ENCODE data around the gene ZNF428. TPM values are rescaled to one million over a fixed set of nuclear protein-coding genes. Genes with fewer than 3 reads are reported as not detected.

ZNF428 gene
- total RNA-seq, 2 experiments from 2014 or later: 28.5 to 98.1 TPM

GRCh38 chr19:43642531-43642930, 23.1 kb upstream of the ZNF428 start:
- ChIA-PET CTCF (ENCODE audit: unreplicated experiment) (no interaction called here), POLR2A (no interaction called here)
- no peak overlapping the region for H2AFZ ChIP-seq (ENCODE audit: low read length)
- no TSS peak for BruUV-seq (replicated peaks)
- no peaks in the 10 kb centered on the region for H3K36me3 ChIP-seq (ENCODE audit: insufficient read depth, low read length)
- no peaks in the 10 kb centered on the region for H3K9me3 ChIP-seq (ENCODE audit: low read length)
- H3K4me1 ChIP-seq (ENCODE audit: insufficient read depth, low read length, poor library complexity, severe bottlenecking): no peaks in the 10 kb centered on the region
- TF ChIP-seq EZH2phosphoT487 (IDR thresholded peaks at IDR 0.05; ENCODE audit: borderline replicate concordance, low read depth, low read length) (no peak), CTCF (conservative IDR thresholded peaks at IDR 0.05; ENCODE audit: low read length) (no peak)
- no peak overlapping the region for H3K4me2 ChIP-seq (ENCODE audit: low read length)
- intact Hi-C loops (cut with micrococcal nuclease; ENCODE audit: unreplicated experiment): no loop called here
- H3K27ac ChIP-seq (ENCODE audit: low read depth, low read length, poor library complexity, severe bottlenecking): no peak overlapping the region
- H3K9me2 ChIP-seq (ENCODE audit: insufficient read depth, low read length): no peaks in the 10 kb centered on the region
- H3K79me2 ChIP-seq (ENCODE audit: insufficient read depth, low read depth, low read length): no peaks in the 10 kb centered on the region
- no peak overlapping the region for H3K4me3 ChIP-seq (ENCODE audit: low read depth, low read length, poor library complexity, severe bottlenecking)
- H4K20me1 ChIP-seq (ENCODE audit: insufficient read depth, low read length): no peaks in the 10 kb centered on the region
- DNase-seq (ENCODE audit: low spot score): no peak

GRCh38 chr19:43641333-43641732, 21.9 kb upstream of the ZNF428 start:
- no TSS peak for BruUV-seq (replicated peaks)
- no peaks in the 10 kb centered on the region for H3K9me2 ChIP-seq (ENCODE audit: insufficient read depth, low read length)
- no peaks in the 10 kb centered on the region for H4K20me1 ChIP-seq (ENCODE audit: insufficient read depth, low read length)
- no peak overlapping the region for H2AFZ ChIP-seq (ENCODE audit: low read length)
- no peaks in the 10 kb centered on the region for H3K36me3 ChIP-seq (ENCODE audit: insufficient read depth, low read length)
- no peak for TF ChIP-seq CTCF (conservative IDR thresholded peaks at IDR 0.05; ENCODE audit: low read length)
- TF ChIP-seq EZH2phosphoT487 (IDR thresholded peaks at IDR 0.05; ENCODE audit: borderline replicate concordance, low read depth, low read length): no peak
- no peak overlapping the region for H3K27ac ChIP-seq (ENCODE audit: low read depth, low read length, poor library complexity, severe bottlenecking)
- CTCF ChIA-PET (ENCODE audit: unreplicated experiment): no interaction called here
- no peaks in the 10 kb centered on the region for H3K79me2 ChIP-seq (ENCODE audit: insufficient read depth, low read depth, low read length)
- H3K4me1 ChIP-seq (ENCODE audit: insufficient read depth, low read length, poor library complexity, severe bottlenecking): no peaks in the 10 kb centered on the region
- POLR2A ChIA-PET: no interaction called here
- intact Hi-C loops (cut with micrococcal nuclease; ENCODE audit: unreplicated experiment): no loop called here
- no peak overlapping the region for H3K4me3 ChIP-seq (ENCODE audit: low read depth, low read length, poor library complexity, severe bottlenecking)
- DNase-seq (ENCODE audit: low spot score): no peak
- H3K9me3 ChIP-seq (ENCODE audit: low read length): no peaks in the 10 kb centered on the region
- H3K4me2 ChIP-seq (ENCODE audit: low read length): no peak overlapping the region

GRCh38 chr19:43640424-43640757, 21.0 kb upstream of the ZNF428 start:
- Histone ChIP-seq H3K4me1 (ENCODE audit: insufficient read depth, low read length, poor library complexity, severe bottlenecking) (peaks cover 2% of the 10 kb centered on the region), H3K27ac (ENCODE audit: low read depth, low read length, poor library complexity, severe bottlenecking) (no peak overlapping the region), H3K36me3 (ENCODE audit: insufficient read depth, low read length) (no peaks in the 10 kb centered on the region), H3K9me2 (ENCODE audit: insufficient read depth, low read length) (no peaks in the 10 kb centered on the region), H3K4me2 (ENCODE audit: low read length) (no peak overlapping the region), H2AFZ (ENCODE audit: low read length) (no peak overlapping the region), H3K9me3 (ENCODE audit: low read length) (no peaks in the 10 kb centered on the region), H3K79me2 (ENCODE audit: insufficient read depth, low read depth, low read length) (no peaks in the 10 kb centered on the region), H3K4me3 (ENCODE audit: low read depth, low read length, poor library complexity, severe bottlenecking) (no peak overlapping the region), H4K20me1 (ENCODE audit: insufficient read depth, low read length) (no peaks in the 10 kb centered on the region)
- ChIA-PET CTCF (ENCODE audit: unreplicated experiment) (no interaction called here), POLR2A (no interaction called here)
- TF ChIP-seq EZH2phosphoT487 (IDR thresholded peaks at IDR 0.05; ENCODE audit: borderline replicate concordance, low read depth, low read length) (no peak), CTCF (conservative IDR thresholded peaks at IDR 0.05; ENCODE audit: low read length) (no peak)
- DNase-seq (ENCODE audit: low spot score): no peak
- no TSS peak for BruUV-seq (replicated peaks)
- intact Hi-C loops (cut with micrococcal nuclease; ENCODE audit: unreplicated experiment): no loop called here
